Measurements from ENCODE around the gene COL19A1.

The COL19A1 gene

GRCh38 chr6:69866351-69866769, at the start of gene COL19A1:
COL19A1 (plus strand) TSS chr6:69866556; CDS start chr6:69879568, 13,012 bp downstream.
- TF ChIP-seq YY1 (IDR thresholded peaks at IDR 0.05; ENCODE audit: low read depth) = no peak
- TF ChIP-seq NFIC (IDR thresholded peaks at IDR 0.05) = no peak
- no peak for TF ChIP-seq TEAD4 (IDR thresholded peaks at IDR 0.05)
- no peak for TF ChIP-seq RAD21 (IDR thresholded peaks at IDR 0.05; ENCODE audit: low read depth)
- TF ChIP-seq FOXM1 (IDR thresholded peaks at IDR 0.05; ENCODE audit: borderline replicate concordance, low read depth) = no peak
- no peak for TF ChIP-seq EGR1 (IDR thresholded peaks at IDR 0.05)
- no peak for TF ChIP-seq CEBPB (IDR thresholded peaks at IDR 0.05)

DNA sequence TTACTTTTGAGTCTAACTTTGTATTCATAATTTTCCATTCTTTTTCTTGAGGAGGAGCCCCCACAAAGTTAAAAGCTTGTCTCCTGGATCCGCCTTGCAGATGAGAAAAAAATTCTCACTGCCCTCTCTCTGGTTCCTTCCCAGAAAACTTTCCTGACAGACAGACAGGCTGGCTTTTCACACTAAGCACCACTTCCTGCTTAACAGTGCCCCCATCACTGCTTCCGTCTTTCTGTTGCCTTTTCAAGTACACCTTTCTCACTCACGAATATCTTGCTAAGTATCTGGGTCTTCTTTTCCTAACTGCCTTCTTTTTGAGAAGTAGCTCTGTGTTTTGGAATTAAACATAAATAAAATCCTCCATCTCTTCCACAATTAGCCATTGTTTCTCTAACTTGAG, 49.8 kb upstream of the COL19A1 start:
- TF ChIP-seq EP300 (IDR thresholded peaks at IDR 0.05; ENCODE audit: borderline replicate concordance) = no peak
- TF ChIP-seq REST (IDR thresholded peaks at IDR 0.05; ENCODE audit: low read depth) = no peak
- TF ChIP-seq TCF12 (IDR thresholded peaks at IDR 0.05; ENCODE audit: low read depth) = no peak
- TF ChIP-seq, protein P1, sequence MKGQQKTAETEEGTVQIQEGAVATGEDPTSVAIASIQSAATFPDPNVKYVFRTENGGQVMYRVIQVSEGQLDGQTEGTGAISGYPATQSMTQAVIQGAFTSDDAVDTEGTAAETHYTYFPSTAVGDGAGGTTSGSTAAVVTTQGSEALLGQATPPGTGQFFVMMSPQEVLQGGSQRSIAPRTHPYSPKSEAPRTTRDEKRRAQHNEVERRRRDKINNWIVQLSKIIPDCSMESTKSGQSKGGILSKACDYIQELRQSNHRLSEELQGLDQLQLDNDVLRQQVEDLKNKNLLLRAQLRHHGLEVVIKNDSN (IDR thresholded peaks at IDR 0.05) = no peak
- TF ChIP-seq MAX (IDR thresholded peaks at IDR 0.05) = no peak
- no peak for TF ChIP-seq CEBPB (IDR thresholded peaks at IDR 0.05)
- no peak for TF ChIP-seq TEAD4 (IDR thresholded peaks at IDR 0.05)
- TF ChIP-seq RAD21 (IDR thresholded peaks at IDR 0.05; ENCODE audit: low read depth) = no peak
- no peak for TF ChIP-seq YY1 (IDR thresholded peaks at IDR 0.05; ENCODE audit: low read depth)
- no peak for TF ChIP-seq TAF1 (IDR thresholded peaks at IDR 0.05; ENCODE audit: low read depth)
- TF ChIP-seq FOXM1 (IDR thresholded peaks at IDR 0.05; ENCODE audit: borderline replicate concordance, low read depth) = no peak
- TF ChIP-seq ZBTB7A (IDR thresholded peaks at IDR 0.05; ENCODE audit: low read depth) = no peak
- no peak for TF ChIP-seq CREB1 (IDR thresholded peaks at IDR 0.05; ENCODE audit: low read depth)
- no peak for TF ChIP-seq EGR1 (IDR thresholded peaks at IDR 0.05)
- no peak for TF ChIP-seq NFIC (IDR thresholded peaks at IDR 0.05)

DNA sequence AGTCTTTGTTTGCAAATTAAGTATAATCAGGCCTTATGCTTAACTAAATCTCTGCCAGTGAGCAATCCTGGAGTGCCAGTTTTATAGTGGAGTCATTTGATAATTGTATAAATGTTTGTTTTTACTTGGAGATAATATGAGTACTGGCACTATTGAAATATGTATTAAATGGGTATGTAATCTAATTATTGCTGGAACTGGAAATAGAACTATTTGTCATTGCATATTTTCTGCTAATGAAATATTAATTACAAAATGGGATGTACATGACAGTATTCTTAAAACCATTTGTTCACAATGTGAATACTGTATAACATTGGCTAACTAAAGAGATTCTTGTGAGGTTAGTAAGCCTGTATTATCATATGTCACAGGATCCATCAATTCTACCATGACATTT, 49.0 kb upstream of the COL19A1 start:
- no peak for TF ChIP-seq FOXM1 (IDR thresholded peaks at IDR 0.05; ENCODE audit: borderline replicate concordance, low read depth)

GRCh38 chr6:69818223-69818930, 48.0 kb upstream of the COL19A1 start:
- TF ChIP-seq CREB1 (IDR thresholded peaks at IDR 0.05; ENCODE audit: low read depth) (no peak), TEAD4 (IDR thresholded peaks at IDR 0.05) (no peak), EP300 (IDR thresholded peaks at IDR 0.05; ENCODE audit: borderline replicate concordance) (no peak), TCF12 (IDR thresholded peaks at IDR 0.05; ENCODE audit: low read depth) (no peak), NFIC (IDR thresholded peaks at IDR 0.05) (no peak), ZBTB7A (IDR thresholded peaks at IDR 0.05; ENCODE audit: low read depth) (no peak), MAX (IDR thresholded peaks at IDR 0.05) (no peak), REST (IDR thresholded peaks at IDR 0.05; ENCODE audit: low read depth) (no peak), EGR1 (IDR thresholded peaks at IDR 0.05) (no peak), CEBPB (IDR thresholded peaks at IDR 0.05) (no peak), TAF1 (IDR thresholded peaks at IDR 0.05; ENCODE audit: low read depth) (no peak), RAD21 (IDR thresholded peaks at IDR 0.05; ENCODE audit: low read depth) (no peak)

DNA sequence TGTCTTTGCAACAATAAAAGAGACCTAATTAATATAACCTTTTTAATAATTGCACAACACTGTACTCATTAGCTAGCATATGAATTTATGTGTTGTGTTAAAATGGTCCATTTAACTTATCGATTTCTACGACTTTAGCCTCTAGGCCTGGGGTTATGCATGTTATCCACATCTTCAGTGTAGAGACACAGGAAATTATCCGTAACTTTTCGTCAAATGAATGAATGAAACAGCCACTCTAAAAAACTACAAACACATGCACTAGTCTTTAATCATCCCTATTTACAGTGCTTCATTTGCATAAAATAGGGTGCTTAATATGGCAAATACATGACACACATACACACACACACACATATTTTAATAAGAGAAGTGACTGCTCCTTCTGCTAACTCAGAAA, 47.2 kb upstream of the COL19A1 start:
- TF ChIP-seq FOXM1 (IDR thresholded peaks at IDR 0.05; ENCODE audit: borderline replicate concordance, low read depth) (no peak), CEBPB (IDR thresholded peaks at IDR 0.05) (no peak), ZBTB7A (IDR thresholded peaks at IDR 0.05; ENCODE audit: low read depth) (no peak), CREB1 (IDR thresholded peaks at IDR 0.05; ENCODE audit: low read depth) (no peak), EGR1 (IDR thresholded peaks at IDR 0.05) (no peak)

- TF ChIP-seq MAX (IDR thresholded peaks at IDR 0.05) (no peak), CEBPB (IDR thresholded peaks at IDR 0.05) (no peak), REST (IDR thresholded peaks at IDR 0.05; ENCODE audit: low read depth) (no peak), EGR1 (IDR thresholded peaks at IDR 0.05) (no peak), NFIC (IDR thresholded peaks at IDR 0.05) (no peak), TAF1 (IDR thresholded peaks at IDR 0.05; ENCODE audit: low read depth) (no peak), RAD21 (IDR thresholded peaks at IDR 0.05; ENCODE audit: low read depth) (no peak), TEAD4 (IDR thresholded peaks at IDR 0.05) (no peak), TCF12 (IDR thresholded peaks at IDR 0.05; ENCODE audit: low read depth) (no peak)
These were observed 46.3 kb upstream of the COL19A1 start for GRCh38 chr6:69820018-69820417.

Measured in Ishikawa (cell line).